GM18502 (cell line): ENCODE data around the gene IL22.
A peak's percentile ranks its signal among the peaks of the same experiment; 100 is the strongest.

ENCODE experiments used
- ATAC-seq: cut with Tn5 transposase; IDR thresholded peaks from one replicate; pipeline ENCODE4 v1.9.1; 2021; ENCODE audit warnings: mild to moderate bottlenecking; ENCODE audit not compliant: unreplicated experiment, poor library complexity

Gene IL22

GRCh38 chr12:68264857-68265256 is 11.5 kb upstream of the IL22 start:
- no peak for ATAC-seq

- ATAC-seq, result no peak
These were observed 10.9 kb upstream of the IL22 start for GRCh38 chr12:68264158-68264855.

- ATAC-seq, result no peak
These were observed 10.0 kb upstream of the IL22 start for GRCh38 chr12:68263366-68263765.

GRCh38 chr12:68261896-68262295 is 8.5 kb upstream of the IL22 start:
- no peak for ATAC-seq

GRCh38 chr12:68260153-68260552 is 6.7 kb upstream of the IL22 start:
- ATAC-seq, result no peak

- ATAC-seq, result no peak
These were observed 6.0 kb upstream of the IL22 start for GRCh38 chr12:68259318-68259940.

- no peak for ATAC-seq
These were observed 1.3 kb downstream of the IL22 start for GRCh38 chr12:68252077-68252476.

GRCh38 chr12:68250454-68250853 is 3.0 kb downstream of the IL22 start:
- ATAC-seq, result no peak

- ATAC-seq, result no peak
These were observed 5.6 kb downstream of the IL22 start for GRCh38 chr12:68247785-68248184.

GRCh38 chr12:68246350-68246749 is 7.1 kb downstream of the IL22 start:
- ATAC-seq, result no peak

GRCh38 chr12:68245180-68246021 is 8.0 kb downstream of the IL22 start:
- no peak for ATAC-seq

GRCh38 chr12:68242777-68243176 is 10.6 kb downstream of the IL22 start:
- ATAC-seq, result no peak

GRCh38 chr12:68240975-68241374 is 12.4 kb downstream of the IL22 start:
- peak; percentile 98 for ATAC-seq

GRCh38 chr12:68240079-68240478 is 13.3 kb downstream of the IL22 start:
- ATAC-seq, result no peak

GRCh38 chr12:68239309-68239982 is 14.0 kb downstream of the IL22 start:
- ATAC-seq, result no peak

- ATAC-seq, result no peak
These were observed 15.8 kb downstream of the IL22 start for GRCh38 chr12:68237619-68238018.

- no peak for ATAC-seq
These were observed 16.3 kb downstream of the IL22 start for GRCh38 chr12:68237078-68237477.

- ATAC-seq, result peak; percentile 68
These were observed 16.9 kb downstream of the IL22 start for GRCh38 chr12:68236421-68237059.

- ATAC-seq, result no peak
These were observed 17.8 kb downstream of the IL22 start for GRCh38 chr12:68235576-68235975.

- no peak for ATAC-seq
These were observed 19.3 kb downstream of the IL22 start for GRCh38 chr12:68234140-68234539.
